Amniotic epithelial cell (primary cell): ENCODE measurements around the gene FAM110D.

Experiments used
- DNase-seq: peaks from one replicate; pipeline ENCODE4 v3.0.0-alpha.2; 2010; ENCODE audit warnings: low read depth

FAM110D gene

GRCh38 chr1:26163684-26164035 lies 4.8 kb downstream of the FAM110D start:
- no peak for DNase-seq

- no peak for DNase-seq
These were observed 5.4 kb downstream of the FAM110D start for GRCh38 chr1:26164036-26164860.

GRCh38 chr1:26164861-26165842 lies 6.3 kb downstream of the FAM110D start:
- DNase-seq = no peak

- DNase-seq = no peak
These were observed 7.9 kb downstream of the FAM110D start for GRCh38 chr1:26166719-26167281.

- no peak for DNase-seq
These were observed 9.7 kb downstream of the FAM110D start, which contains the start of gene C1orf232 for GRCh38 chr1:26168410-26169197. Gene C1orf232, minus strand, starts transcription at chr1:26168963. Its CDS starts 464 bp downstream, at chr1:26168499.

- DNase-seq = no peak
These were observed 10.3 kb downstream of the FAM110D start for GRCh38 chr1:26169198-26169554.

GRCh38 chr1:26169669-26170471 lies 11.0 kb downstream of the FAM110D start, which contains the start of gene ZNF593:
Gene ZNF593, plus strand, starts transcription at chr1:26169908. Its CDS starts 76 bp downstream, at chr1:26169984.
- peak; percentile 88 for DNase-seq

GRCh38 chr1:26170472-26170821 lies 11.6 kb downstream of the FAM110D start:
- DNase-seq = no peak

GRCh38 chr1:26171084-26172072 lies 12.5 kb downstream of the FAM110D start, which contains the start of gene ZNF593OS:
Gene ZNF593OS, minus strand, starts transcription at chr1:26171832. Its CDS starts 171 bp downstream, at chr1:26171661.
- no peak for DNase-seq

- DNase-seq = no peak
These were observed 16.5 kb downstream of the FAM110D start for GRCh38 chr1:26175346-26175745.

- DNase-seq = no peak
These were observed 18.4 kb downstream of the FAM110D start, which contains the start of gene CNKSR1 for GRCh38 chr1:26177182-26177684. Gene CNKSR1, plus strand, starts transcription at chr1:26177491. Its CDS starts 57 bp downstream, at chr1:26177548.

- DNase-seq = no peak
These were observed 21.2 kb downstream of the FAM110D start for GRCh38 chr1:26180010-26180506.

- peak; percentile 33 for DNase-seq
These were observed 22.9 kb downstream of the FAM110D start for GRCh38 chr1:26181586-26182382.

- DNase-seq = no peak
These were observed 23.5 kb downstream of the FAM110D start for GRCh38 chr1:26182383-26182696.

- no peak for DNase-seq
These were observed 25.2 kb downstream of the FAM110D start for GRCh38 chr1:26184086-26184485.

GRCh38 chr1:26184883-26185282 lies 26.0 kb downstream of the FAM110D start:
- DNase-seq = no peak

- DNase-seq = no peak
These were observed 29.0 kb downstream of the FAM110D start for GRCh38 chr1:26187882-26188281.

- no peak for DNase-seq
These were observed 29.6 kb downstream of the FAM110D start for GRCh38 chr1:26188477-26188876.
